Skin of body (tissue), 2 donors: ENCODE data around the gene FNIP2. TPM values are rescaled to one million over a fixed set of nuclear protein-coding genes. Genes with fewer than 3 reads are reported as not detected.

ENCODE experiments used
- DNase-seq: peaks from one replicate; lab custom pipeline; 2025; lab: John Stamatoyannopoulos, UW
- total RNA-seq: library from RNA; depleted of rRNA; stranded (reverse); fragments of >200 nt; gene quantifications from one replicate; pipeline ENCODE4 v1.2.3, GENCODE V29; 2014

Gene FNIP2
- total RNA-seq, 1 donor from 2014 or later = 35.8 TPM

DNA sequence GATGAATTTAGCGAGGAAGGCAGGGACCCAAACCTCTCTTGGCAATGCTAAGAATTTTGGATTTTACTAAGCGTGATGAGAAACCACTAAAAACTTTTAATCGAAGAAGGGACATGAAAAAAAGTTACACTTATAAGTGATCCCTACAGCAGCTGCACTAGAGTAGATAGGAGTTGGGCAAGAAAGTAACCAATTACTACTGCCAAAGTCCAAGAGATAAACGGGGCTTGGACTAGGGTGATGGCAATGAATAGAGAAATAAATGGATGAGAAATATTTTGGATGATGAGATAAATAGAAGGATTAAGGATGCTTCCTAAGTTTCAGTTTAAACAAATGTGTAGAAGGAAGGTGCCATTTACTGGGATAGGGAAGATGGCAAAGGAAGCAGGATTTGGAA, 6.3 kb upstream of the FNIP2 start:
- DNase-seq = no peak

- no peak for DNase-seq
Observed at GRCh38 chr4:158763462-158763861, 5.4 kb upstream of the FNIP2 start.

GRCh38 chr4:158766434-158767044, 2.3 kb upstream of the FNIP2 start:
- no peak for DNase-seq

DNA sequence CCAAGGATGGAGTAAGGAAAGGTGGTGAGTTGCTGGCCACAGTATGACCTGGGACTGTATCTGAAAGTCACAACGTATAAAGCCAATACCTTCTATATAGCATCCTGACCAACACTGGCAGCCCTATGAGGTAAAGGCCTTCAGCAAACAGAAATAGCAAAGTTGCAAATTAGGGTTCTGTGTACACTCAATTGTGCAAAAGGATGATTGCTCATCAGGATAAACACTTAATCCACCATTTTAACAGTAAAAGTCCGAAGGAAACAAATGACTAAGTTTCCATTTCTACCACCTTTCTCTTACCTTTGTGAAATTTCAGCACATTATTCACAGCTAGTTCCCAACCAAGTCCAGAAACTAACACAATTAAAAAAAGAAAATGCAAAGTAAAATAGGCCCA, 1.4 kb upstream of the FNIP2 start:
- DNase-seq = no peak

- DNase-seq = no peak
Observed at GRCh38 chr4:158769175-158769921, 522 bp downstream of the FNIP2 start.

DNA sequence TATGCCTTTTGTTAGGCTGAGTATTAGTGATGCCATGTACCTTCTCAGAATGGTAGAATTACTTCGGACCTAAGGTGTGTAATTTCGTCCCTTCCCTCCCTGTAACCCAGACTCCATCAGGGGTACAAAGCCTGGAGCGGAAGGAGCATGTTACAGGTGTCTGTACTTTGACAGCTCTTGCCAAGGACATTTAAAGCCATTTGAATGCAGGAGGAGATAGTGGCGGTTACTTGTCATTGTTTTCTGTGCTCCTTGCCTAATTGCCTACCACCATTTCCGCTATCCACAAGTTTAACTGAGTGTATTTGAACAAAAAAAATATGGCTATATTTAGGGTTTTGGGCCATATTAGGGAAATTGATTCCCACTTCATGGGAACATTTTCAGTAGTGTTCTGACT, 1.8 kb downstream of the FNIP2 start:
- DNase-seq = no peak

DNA sequence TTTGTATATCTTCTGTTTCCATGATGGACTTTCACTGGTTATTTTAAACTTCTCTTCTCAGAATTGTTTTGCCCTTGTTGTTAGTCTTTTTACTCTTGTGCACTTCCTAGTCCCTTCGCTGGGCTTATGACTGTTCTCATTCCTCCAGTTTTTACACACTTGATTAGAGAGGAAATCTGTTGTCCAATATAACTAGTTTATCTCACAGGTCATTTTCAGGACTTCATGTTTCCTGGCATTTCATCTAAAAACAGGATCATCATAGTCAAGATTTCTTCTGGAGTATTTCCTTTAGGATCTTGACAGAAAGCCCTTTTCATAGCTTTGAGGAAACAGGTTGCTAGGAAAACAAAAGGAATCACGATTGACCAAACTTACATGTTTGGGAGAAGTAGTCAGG, 3.0 kb downstream of the FNIP2 start:
- no peak for DNase-seq

GRCh38 chr4:158775091-158775651, 6.3 kb downstream of the FNIP2 start:
- DNase-seq = peak; percentile 62

DNA sequence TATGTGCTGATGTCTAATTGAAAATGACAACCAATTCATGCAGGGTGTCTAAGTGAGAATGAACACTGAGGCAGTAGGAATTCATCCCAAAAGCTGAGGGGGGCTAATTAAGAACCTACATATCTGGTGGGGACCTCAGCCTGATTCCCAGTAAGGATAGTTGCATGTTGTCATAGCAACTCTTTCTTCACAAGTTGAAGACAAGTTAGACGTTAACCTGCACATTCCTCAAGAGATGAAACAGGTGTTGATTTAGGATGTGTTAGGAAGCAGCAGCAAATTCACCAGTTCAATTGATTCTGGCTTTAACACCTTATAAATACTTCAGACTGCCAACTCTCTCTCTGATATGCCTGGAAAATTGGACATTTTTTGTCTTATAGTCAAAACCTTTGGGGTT, 7.3 kb downstream of the FNIP2 start:
- DNase-seq = no peak

DNA sequence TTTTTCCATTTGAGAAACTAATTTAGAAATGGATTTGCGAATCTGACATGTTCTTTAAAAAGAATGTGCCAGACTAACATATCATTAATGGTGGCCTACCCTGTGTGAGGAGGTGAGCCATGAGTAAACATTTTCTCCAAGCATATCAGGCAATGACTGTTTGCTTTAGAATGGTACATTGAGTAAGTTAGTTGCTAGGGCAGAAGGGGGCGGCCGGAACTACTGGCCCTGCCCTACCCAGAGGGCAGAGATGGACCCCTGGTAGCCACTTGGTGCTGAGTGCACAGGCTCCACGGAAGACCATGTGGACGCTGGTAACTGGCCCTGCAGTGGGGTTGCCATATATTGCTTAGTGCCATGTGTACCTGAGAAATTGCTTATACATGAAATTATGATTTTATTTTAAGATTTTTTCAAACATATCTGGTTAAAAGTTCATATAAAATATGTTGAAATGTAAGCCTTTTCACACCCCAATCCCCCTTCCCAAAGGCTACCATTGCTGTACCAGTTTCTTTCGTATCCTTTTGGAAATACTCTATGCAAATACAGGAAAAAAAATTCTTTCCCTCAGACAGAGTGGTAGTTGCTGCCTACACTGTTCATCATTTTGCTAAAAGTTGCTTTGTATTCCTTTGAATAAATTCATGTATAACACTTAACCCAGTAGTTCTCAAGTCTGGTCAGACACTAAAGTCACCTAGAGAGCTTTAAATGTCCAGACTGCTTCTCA, 8.8 kb downstream of the FNIP2 start:
- DNase-seq = no peak

- DNase-seq = no peak
Observed at GRCh38 chr4:158778156-158778711, 9.4 kb downstream of the FNIP2 start.

DNA sequence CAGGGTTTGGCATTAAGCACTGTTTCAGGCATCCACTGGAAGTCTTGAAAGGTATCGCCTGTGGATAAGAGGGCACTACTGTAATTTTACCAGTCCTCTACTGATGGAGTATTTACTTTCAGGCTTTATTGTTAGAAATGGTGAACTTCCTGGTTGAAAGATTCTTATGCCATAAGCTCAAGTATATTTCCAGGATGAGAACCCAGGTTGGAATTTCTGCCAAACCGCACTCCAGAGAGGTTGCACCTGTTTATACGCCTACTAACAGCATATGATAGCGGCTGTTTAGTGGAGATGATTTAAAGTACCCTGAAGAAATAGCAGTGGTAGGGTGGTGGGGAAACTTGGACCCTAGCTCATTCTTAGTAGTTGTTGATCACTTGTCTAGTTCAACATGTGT, 9.9 kb downstream of the FNIP2 start:
- no peak for DNase-seq

GRCh38 chr4:158781963-158782362, 13.1 kb downstream of the FNIP2 start:
- no peak for DNase-seq

GRCh38 chr4:158782551-158783360, 13.9 kb downstream of the FNIP2 start:
- no peak for DNase-seq

DNA sequence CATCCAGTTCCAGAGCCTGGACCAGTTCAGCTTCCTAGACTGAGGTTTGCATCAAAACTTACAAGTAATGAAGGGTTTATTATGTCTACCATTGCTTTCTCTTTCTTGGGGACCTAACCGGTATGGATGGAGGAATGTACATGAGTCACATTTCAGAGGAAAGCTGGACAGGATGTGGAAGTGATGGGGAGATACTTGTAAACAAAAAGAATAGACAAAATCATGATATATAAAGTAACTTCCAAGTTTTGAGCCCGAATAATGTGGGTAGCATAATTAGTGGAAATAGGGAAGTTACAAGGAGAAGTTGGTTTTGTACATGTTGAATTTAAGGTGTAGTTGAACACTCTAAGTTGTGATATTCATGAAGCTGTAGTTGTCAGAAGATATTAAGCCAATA, 15.0 kb downstream of the FNIP2 start:
- DNase-seq = no peak

- no peak for DNase-seq
Observed at GRCh38 chr4:158785718-158786117, 16.9 kb downstream of the FNIP2 start.

GRCh38 chr4:158786121-158786601, 17.3 kb downstream of the FNIP2 start:
- DNase-seq = no peak

DNA sequence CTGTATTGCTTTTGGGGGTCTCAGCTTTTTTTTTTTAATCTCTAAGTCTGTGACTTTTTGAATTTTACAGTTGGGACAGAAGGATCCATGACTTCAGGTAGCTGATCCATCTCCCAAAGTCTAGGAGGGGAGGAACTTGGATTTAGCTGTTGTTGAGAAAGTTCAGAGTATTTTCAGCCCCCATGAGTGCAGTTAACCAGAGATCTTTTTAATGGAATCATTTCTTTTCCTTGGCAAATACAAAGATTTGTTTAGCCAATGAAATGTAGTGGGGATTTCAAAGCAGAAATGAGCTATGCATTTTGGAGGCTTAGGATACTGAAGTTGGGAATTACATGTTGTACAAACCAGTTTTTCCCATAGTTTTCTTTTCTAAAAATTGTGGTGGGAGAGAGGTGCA, 18.1 kb downstream of the FNIP2 start:
- peak; percentile 35 for DNase-seq

DNA sequence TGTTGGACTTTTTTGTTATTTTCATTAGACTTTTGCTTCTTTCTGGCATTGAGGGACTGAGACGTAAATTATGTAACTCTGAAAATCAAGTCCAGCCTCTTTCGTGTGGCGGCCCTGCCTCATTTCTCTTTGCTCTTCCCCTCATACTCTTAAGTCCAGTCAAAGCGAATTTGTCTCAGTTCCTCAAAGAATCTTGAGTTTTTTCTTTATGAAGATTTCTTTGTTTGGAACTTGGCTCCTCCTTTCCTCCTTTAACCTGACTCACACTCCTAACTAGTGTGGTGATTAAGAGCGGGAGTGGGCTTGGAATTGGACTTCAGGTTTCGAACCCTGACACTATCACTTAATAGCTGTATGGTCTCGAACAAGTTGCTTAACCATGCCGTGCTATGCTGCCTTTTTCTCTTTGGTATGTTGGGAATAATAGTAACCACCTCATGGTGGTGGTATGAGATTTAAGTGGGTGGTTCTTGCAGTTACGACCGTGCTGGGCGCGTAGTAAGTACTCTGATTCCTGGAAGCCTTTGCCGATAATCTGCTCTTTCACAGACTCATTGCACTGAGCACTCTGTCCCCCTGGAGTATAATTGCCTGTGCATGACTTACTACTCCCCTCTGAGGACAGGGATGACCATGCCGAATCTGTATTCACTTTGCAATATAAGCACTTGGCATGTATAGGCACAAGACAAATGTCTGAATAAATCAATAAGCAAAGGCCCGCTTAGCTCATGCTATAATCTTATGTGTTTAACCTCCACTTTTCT, 19.1 kb downstream of the FNIP2 start:
- DNase-seq = no peak

GRCh38 chr4:158788516-158788915, 19.7 kb downstream of the FNIP2 start:
- DNase-seq = no peak
